ENCODE measurements around the gene GABARAPL2.

- TF ChIP-seq, protein P1, sequence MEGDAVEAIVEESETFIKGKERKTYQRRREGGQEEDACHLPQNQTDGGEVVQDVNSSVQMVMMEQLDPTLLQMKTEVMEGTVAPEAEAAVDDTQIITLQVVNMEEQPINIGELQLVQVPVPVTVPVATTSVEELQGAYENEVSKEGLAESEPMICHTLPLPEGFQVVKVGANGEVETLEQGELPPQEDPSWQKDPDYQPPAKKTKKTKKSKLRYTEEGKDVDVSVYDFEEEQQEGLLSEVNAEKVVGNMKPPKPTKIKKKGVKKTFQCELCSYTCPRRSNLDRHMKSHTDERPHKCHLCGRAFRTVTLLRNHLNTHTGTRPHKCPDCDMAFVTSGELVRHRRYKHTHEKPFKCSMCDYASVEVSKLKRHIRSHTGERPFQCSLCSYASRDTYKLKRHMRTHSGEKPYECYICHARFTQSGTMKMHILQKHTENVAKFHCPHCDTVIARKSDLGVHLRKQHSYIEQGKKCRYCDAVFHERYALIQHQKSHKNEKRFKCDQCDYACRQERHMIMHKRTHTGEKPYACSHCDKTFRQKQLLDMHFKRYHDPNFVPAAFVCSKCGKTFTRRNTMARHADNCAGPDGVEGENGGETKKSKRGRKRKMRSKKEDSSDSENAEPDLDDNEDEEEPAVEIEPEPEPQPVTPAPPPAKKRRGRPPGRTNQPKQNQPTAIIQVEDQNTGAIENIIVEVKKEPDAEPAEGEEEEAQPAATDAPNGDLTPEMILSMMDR (IDR thresholded peaks at IDR 0.05): no peak
- TF ChIP-seq CHD2 (IDR thresholded peaks at IDR 0.05; ENCODE audit: low read length, partially characterized antibody) (no peak), BHLHE40 (IDR thresholded peaks at IDR 0.05; ENCODE audit: low read depth, low read length) (no peak), TFCP2L1 (CRISPR knock-in tag; IDR thresholded peaks at IDR 0.05) (no peak), MAZ (IDR thresholded peaks at IDR 0.05; ENCODE audit: borderline replicate concordance, low read depth, low read length) (no peak), REST (IDR thresholded peaks at IDR 0.05) (no peak)
- TF ChIP-seq, protein P2, sequence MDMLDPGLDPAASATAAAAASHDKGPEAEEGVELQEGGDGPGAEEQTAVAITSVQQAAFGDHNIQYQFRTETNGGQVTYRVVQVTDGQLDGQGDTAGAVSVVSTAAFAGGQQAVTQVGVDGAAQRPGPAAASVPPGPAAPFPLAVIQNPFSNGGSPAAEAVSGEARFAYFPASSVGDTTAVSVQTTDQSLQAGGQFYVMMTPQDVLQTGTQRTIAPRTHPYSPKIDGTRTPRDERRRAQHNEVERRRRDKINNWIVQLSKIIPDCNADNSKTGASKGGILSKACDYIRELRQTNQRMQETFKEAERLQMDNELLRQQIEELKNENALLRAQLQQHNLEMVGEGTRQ (IDR thresholded peaks at IDR 0.05): no peak
Measured at GRCh38 chr16:75552951-75553350, 13.2 kb upstream of the GABARAPL2 start.
